GM21528 (cell line): Measurements from ENCODE around the gene CUL1.

Source experiments
- ATAC-seq: cut with Tn5 transposase; IDR thresholded peaks from one replicate; pipeline ENCODE4 v1.9.1; 2021; ENCODE audit warnings: mild to moderate bottlenecking, moderate library complexity; ENCODE audit not compliant: unreplicated experiment, low FRiP score

Gene CUL1

GRCh38 chr7:148715027-148715426 lies 16.3 kb downstream of the CUL1 start:
- ATAC-seq, result no peak

- no peak for ATAC-seq
These were observed 18.6 kb downstream of the CUL1 start for GRCh38 chr7:148717266-148717793.

GRCh38 chr7:148718431-148718830 lies 19.7 kb downstream of the CUL1 start:
- no peak for ATAC-seq

- ATAC-seq, result no peak
These were observed 21.1 kb downstream of the CUL1 start for GRCh38 chr7:148719753-148720152.

- ATAC-seq, result no peak
These were observed 21.8 kb downstream of the CUL1 start for GRCh38 chr7:148720472-148720871.

GRCh38 chr7:148721390-148721789 lies 22.7 kb downstream of the CUL1 start:
- no peak for ATAC-seq

- no peak for ATAC-seq
These were observed 23.9 kb downstream of the CUL1 start for GRCh38 chr7:148722340-148723165.

- ATAC-seq, result no peak
These were observed 24.5 kb downstream of the CUL1 start for GRCh38 chr7:148723166-148723559.

- no peak for ATAC-seq
These were observed 25.1 kb downstream of the CUL1 start for GRCh38 chr7:148723846-148724245.

- no peak for ATAC-seq
These were observed 27.7 kb downstream of the CUL1 start for GRCh38 chr7:148726385-148726784.

GRCh38 chr7:148727501-148728278 lies 29.0 kb downstream of the CUL1 start:
- ATAC-seq, result no peak

- no peak for ATAC-seq
These were observed 31.5 kb downstream of the CUL1 start for GRCh38 chr7:148729984-148730733.

GRCh38 chr7:148732862-148733261 lies 34.2 kb downstream of the CUL1 start:
- no peak for ATAC-seq

GRCh38 chr7:148733496-148733895 lies 34.8 kb downstream of the CUL1 start:
- ATAC-seq, result no peak

- ATAC-seq, result no peak
These were observed 36.4 kb downstream of the CUL1 start for GRCh38 chr7:148735141-148735540.

- ATAC-seq, result no peak
These were observed 37.3 kb downstream of the CUL1 start for GRCh38 chr7:148735967-148736366.

GRCh38 chr7:148738737-148739535 lies 40.2 kb downstream of the CUL1 start:
- no peak for ATAC-seq

GRCh38 chr7:148746135-148746534 lies 47.4 kb downstream of the CUL1 start:
- no peak for ATAC-seq

GRCh38 chr7:148747274-148747673 lies 48.6 kb downstream of the CUL1 start:
- no peak for ATAC-seq
